CD14-positive monocyte (primary cell): ENCODE measurements around the gene TRIM33. TPM values are rescaled to one million over a fixed set of nuclear protein-coding genes. Genes with fewer than 3 reads are reported as not detected.

ENCODE experiments used
- DNase-seq, 3 donors: peaks; one replicate each; pipeline ENCODE4 v3.0.0-alpha.2; 2011 to 2022
- H2AFZ ChIP-seq: 2 replicates; pipeline ENCODE4 v1.6.0; 2012; ENCODE audit warnings: mild to moderate bottlenecking, low read depth, low read length, inconsistent platforms; ENCODE audit not compliant: insufficient read depth, poor library complexity, severe bottlenecking
- H3K27ac ChIP-seq, 2 donors: 1 replicate in 1 of 2; 2 replicates in 1 of 2; pipeline ENCODE4 v1.5.1; 2012 to 2013; ENCODE audit warnings: low read length in 2 of 2, control low read depth in 1 of 2, inconsistent platforms in 1 of 2, low read depth in 1 of 2, mild to moderate bottlenecking in 1 of 2
- H3K27me3 ChIP-seq, 2 donors: one replicate each; pipeline versions ENCODE4 v1.6.0 to v1.6.1; 2011 to 2013; ENCODE audit warnings: low read length in 2 of 2; ENCODE audit not compliant: control insufficient read depth in 2 of 2, insufficient read depth in 2 of 2
- H3K36me3 ChIP-seq, 2 donors: replicated peaks in 1 of 2; 1 replicate in 1 of 2; 2 replicates in 1 of 2; pipeline versions ENCODE4 v1.5.1 to v1.6.1; 2012 to 2013; ENCODE audit warnings: low read length in 2 of 2, control low read depth in 1 of 2, inconsistent platforms in 1 of 2, mild to moderate bottlenecking in 1 of 2; ENCODE audit not compliant: insufficient read depth in 2 of 2, control insufficient read depth in 1 of 2
- H3K4me1 ChIP-seq, 2 donors: 1 replicate in 1 of 2; 2 replicates in 1 of 2; pipeline versions ENCODE4 v1.5.1 to v1.6.1; 2012 to 2013; ENCODE audit warnings: low read length in 2 of 2, control low read depth in 1 of 2, inconsistent platforms in 1 of 2, mild to moderate bottlenecking in 1 of 2, moderate library complexity in 1 of 2; ENCODE audit not compliant: insufficient read depth in 2 of 2, control insufficient read depth in 1 of 2
- H3K4me2 ChIP-seq: replicated peaks from 2 replicates; pipeline ENCODE3; 2012; ENCODE audit warnings: low read length, moderate library complexity, mild to moderate bottlenecking; ENCODE audit not compliant: poor library complexity, severe bottlenecking; ENCODE audit errors: extremely low read depth
- H3K4me3 ChIP-seq, 3 experiments: fragments of 200-600 bp in 1 of 3; sonication (generic) in 1 of 3; replicated peaks in 1 of 3; 1 replicate in 2 of 3; 2 replicates in 1 of 3; pipeline ENCODE4 v1.5.1; 2011 to 2013; ENCODE audit warnings: low read length in 3 of 3, mild to moderate bottlenecking in 3 of 3, control low read depth in 2 of 3, low read depth in 2 of 3, inconsistent platforms in 1 of 3, moderate library complexity in 1 of 3
- H3K79me2 ChIP-seq: 2 replicates; pipeline ENCODE4 v1.6.0; 2012; ENCODE audit warnings: mild to moderate bottlenecking, control low read depth, inconsistent platforms, low read length, moderate library complexity; ENCODE audit not compliant: insufficient read depth
- H3K9ac ChIP-seq: 2 replicates; pipeline ENCODE4 v1.6.0; 2017; ENCODE audit warnings: low read length, mild to moderate bottlenecking; ENCODE audit not compliant: insufficient read depth, poor library complexity, severe bottlenecking
- H3K9me3 ChIP-seq, 2 donors: replicated peaks in 1 of 2; 1 replicate in 1 of 2; 2 replicates in 1 of 2; pipeline versions ENCODE4 v1.5.1 to v1.6.1; 2012 to 2013; ENCODE audit warnings: low read length in 2 of 2, control low read depth in 1 of 2; ENCODE audit not compliant: control insufficient read depth in 1 of 2, insufficient read depth in 1 of 2
- H4K20me1 ChIP-seq: 2 replicates; pipeline ENCODE4 v1.6.0; 2012; ENCODE audit warnings: mild to moderate bottlenecking, low read length, control low read depth, moderate library complexity; ENCODE audit not compliant: insufficient read depth
- H3K27ac Mint-ChIP-seq, 7 donors: one replicate each; pipeline ENCODE4 v1.8.0; 2020; ENCODE audit warnings: mild to moderate bottlenecking in 7 of 7, mixed read lengths in 7 of 7, moderate library complexity in 6 of 7, inconsistent platforms in 2 of 7
- H3K27me3 Mint-ChIP-seq, 3 donors: one replicate each; pipeline ENCODE4 v1.8.0; 2021 to 2022; ENCODE audit warnings: low read depth in 3 of 3, mild to moderate bottlenecking in 3 of 3, mixed read lengths in 3 of 3, moderate library complexity in 3 of 3, inconsistent platforms in 1 of 3
- H3K36me3 Mint-ChIP-seq, 2 donors: one replicate each; pipeline ENCODE4 v1.8.0; 2020; ENCODE audit warnings: mixed read lengths in 2 of 2, inconsistent platforms in 1 of 2, mild to moderate bottlenecking in 1 of 2
- H3K4me1 Mint-ChIP-seq: one replicate; pipeline ENCODE4 v1.8.0; 2020; ENCODE audit warnings: mild to moderate bottlenecking, mixed read lengths
- H3K4me3 Mint-ChIP-seq, 2 donors: one replicate each; pipeline ENCODE4 v1.8.0; 2020; ENCODE audit warnings: mild to moderate bottlenecking in 2 of 2, mixed read lengths in 2 of 2, moderate library complexity in 1 of 2
- H3K9me3 Mint-ChIP-seq, 7 donors: one replicate each; pipeline ENCODE4 v1.8.0; 2020 to 2022; ENCODE audit warnings: mixed read lengths in 7 of 7, mild to moderate bottlenecking in 6 of 7, moderate library complexity in 6 of 7, inconsistent platforms in 2 of 7
- WGBS: methylation state at CpG from one replicate; pipeline ENCODE4 v1.1.5; 2013; ENCODE audit warnings: missing lambda C conversion rate; ENCODE audit not compliant: insufficient coverage; 5-methylcytosine and 5-hydroxymethylcytosine counted together
- intact Hi-C, 2 donors: fragments of 100-400 bp; cut with micrococcal nuclease; formaldehyde crosslinking; loops; one replicate each; pipeline versions ENCODE4 v1.15.0 to v1.15.1; 2023
- polyA plus RNA-seq, 3 donors: library from polyadenylated mRNA; depleted of rRNA in 1 of 3; unstranded in 2 of 3; stranded (reverse) in 1 of 3; fragments of 300-500 nt in 2 of 3; fragments of >200 nt in 1 of 3; fragmentation: Illumina TruSeq in 2 of 3; gene quantifications; 1 replicate in 2 of 3; 2 replicates in 1 of 3; pipeline ENCODE4 v1.2.3, GENCODE V29; 2012 to 2021
- TF ChIP-seq, protein P1 (sequence below): fragments of 200-600 bp; IDR thresholded peaks from one replicate; pipeline ENCODE4 v1.8.0; 2022; ENCODE audit warnings: antibody characterized with exemption, mild to moderate bottlenecking

Gene TRIM33
- polyA plus RNA-seq, 3 donors: 11.8 to 16.5 (median 13.7) TPM

DNA sequence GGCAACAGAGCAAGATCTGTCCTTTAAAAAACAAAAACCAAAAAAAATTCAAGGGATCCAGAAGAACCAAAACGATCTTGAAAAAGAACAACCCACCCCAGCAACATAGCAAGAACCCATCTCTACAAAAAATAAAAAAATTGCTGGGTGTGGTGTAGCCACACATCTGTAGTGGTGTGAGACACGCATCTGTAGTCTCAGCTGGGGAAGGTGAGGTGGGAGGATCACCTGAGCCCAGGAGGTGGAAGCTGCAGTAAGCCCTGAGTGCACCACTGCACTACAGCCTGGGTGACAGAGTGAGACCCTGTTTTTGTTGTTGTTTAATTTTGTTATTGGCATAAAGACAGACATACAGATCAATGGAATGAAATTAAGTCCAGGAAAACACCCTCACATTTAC, 22.3 kb downstream of the TRIM33 start:
- no peaks in the 10 kb centered on the region for H3K27me3 Mint-ChIP-seq
- Histone ChIP-seq H3K4me2 (no peak overlapping the region), H3K36me3 (peaks cover 0 to 4% of the 10 kb centered on the region in 2 donors), H4K20me1 (peaks cover 76% of the 10 kb centered on the region), H3K79me2 (peaks cover 97% of the 10 kb centered on the region), H3K9me3 (peaks cover 0 to 9% of the 10 kb centered on the region in 2 donors), H3K4me1 (no peaks in the 10 kb centered on the region), H3K27ac (no peak overlapping the region), H3K4me3 (no peak overlapping the region), H3K9ac (no peak overlapping the region), H3K27me3 (no peaks in the 10 kb centered on the region), H2AFZ (no peak overlapping the region)
- intact Hi-C loops: loop anchor here in 1 of 2 donors (10.0 kb wide), 1 partner anchor 56 kb away; no protein-coding TSS in a partner anchor
- peaks cover 11 to 21% of the 10 kb centered on the region in 2 donors for H3K36me3 Mint-ChIP-seq
- WGBS: 67% methylated on average over 1 of the region's 2 CpGs
- H3K9me3 Mint-ChIP-seq: peaks cover 2 to 18% (median 6%) of the 10 kb centered on the region in 7 donors
- no peak for DNase-seq
- TF ChIP-seq, protein P1, sequence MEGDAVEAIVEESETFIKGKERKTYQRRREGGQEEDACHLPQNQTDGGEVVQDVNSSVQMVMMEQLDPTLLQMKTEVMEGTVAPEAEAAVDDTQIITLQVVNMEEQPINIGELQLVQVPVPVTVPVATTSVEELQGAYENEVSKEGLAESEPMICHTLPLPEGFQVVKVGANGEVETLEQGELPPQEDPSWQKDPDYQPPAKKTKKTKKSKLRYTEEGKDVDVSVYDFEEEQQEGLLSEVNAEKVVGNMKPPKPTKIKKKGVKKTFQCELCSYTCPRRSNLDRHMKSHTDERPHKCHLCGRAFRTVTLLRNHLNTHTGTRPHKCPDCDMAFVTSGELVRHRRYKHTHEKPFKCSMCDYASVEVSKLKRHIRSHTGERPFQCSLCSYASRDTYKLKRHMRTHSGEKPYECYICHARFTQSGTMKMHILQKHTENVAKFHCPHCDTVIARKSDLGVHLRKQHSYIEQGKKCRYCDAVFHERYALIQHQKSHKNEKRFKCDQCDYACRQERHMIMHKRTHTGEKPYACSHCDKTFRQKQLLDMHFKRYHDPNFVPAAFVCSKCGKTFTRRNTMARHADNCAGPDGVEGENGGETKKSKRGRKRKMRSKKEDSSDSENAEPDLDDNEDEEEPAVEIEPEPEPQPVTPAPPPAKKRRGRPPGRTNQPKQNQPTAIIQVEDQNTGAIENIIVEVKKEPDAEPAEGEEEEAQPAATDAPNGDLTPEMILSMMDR: no peak
- H3K4me1 Mint-ChIP-seq: peaks cover 14% of the 10 kb centered on the region
- peak overlapping the region in 1 of 7 donors; percentile 15 for H3K27ac Mint-ChIP-seq
- no peak overlapping the region for H3K4me3 Mint-ChIP-seq

DNA sequence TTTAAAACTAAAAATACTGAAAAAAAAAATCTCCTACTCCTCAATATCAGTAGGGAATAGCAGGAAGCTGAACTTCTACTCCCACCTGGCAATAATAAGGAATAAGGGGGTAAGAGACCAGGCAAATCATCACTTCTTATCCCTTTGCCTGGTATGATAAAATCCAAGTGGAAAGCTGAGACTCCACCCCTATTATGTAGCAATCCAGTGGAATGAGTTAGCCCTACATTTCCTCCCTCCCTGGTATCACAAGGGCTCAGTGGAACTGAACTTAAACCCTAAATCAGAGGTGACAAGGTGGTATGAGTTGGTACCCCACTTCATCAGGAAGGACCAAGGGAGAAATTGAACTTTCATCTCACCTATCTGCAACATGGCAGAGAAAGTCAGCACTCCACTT, 25.7 kb downstream of the TRIM33 start:
- Histone ChIP-seq H3K9me3 (peaks cover 0 to 6% of the 10 kb centered on the region in 2 donors), H3K9ac (no peak overlapping the region), H3K27me3 (no peaks in the 10 kb centered on the region), H2AFZ (no peak overlapping the region), H3K79me2 (peaks cover 91% of the 10 kb centered on the region), H3K4me1 (peaks cover 10 to 22% of the 10 kb centered on the region in 2 donors), H4K20me1 (peaks cover 41% of the 10 kb centered on the region), H3K27ac (no peak overlapping the region), H3K4me2 (no peak overlapping the region), H3K4me3 (no peak overlapping the region), H3K36me3 (no peaks in the 10 kb centered on the region)
- H3K36me3 Mint-ChIP-seq: peaks cover 6 to 12% of the 10 kb centered on the region in 2 donors
- peaks cover 7 to 26% (median 12%) of the 10 kb centered on the region in 7 donors for H3K9me3 Mint-ChIP-seq
- intact Hi-C loops: loop anchor here in 1 of 2 donors (10.0 kb wide), 1 partner anchor 60 kb away; no protein-coding TSS in a partner anchor
- TF ChIP-seq, protein P1: no peak
- H3K27ac Mint-ChIP-seq: peak overlapping the region in 2 of 7 donors; percentile 29 to 44
- H3K4me1 Mint-ChIP-seq: peaks cover 25% of the 10 kb centered on the region
- DNase-seq: no peak
- H3K4me3 Mint-ChIP-seq: no peak overlapping the region
- no peaks in the 10 kb centered on the region for H3K27me3 Mint-ChIP-seq
